Measurements from ENCODE around the gene MYH3.
"Not testable (repeated sequence)": the region's sequence is repeated elsewhere in the genome, so short reads cannot be mapped to it uniquely, and the experiment has no call there.

The MYH3 gene

GRCh38 chr17:10657148-10657547 lies at the start of gene MYH3:
Gene MYH3 (minus strand): TSS chr17:10657309. CDS start chr17:10655064, 2,245 bp downstream.
- ATAC-seq, result no peak
- Mint-ChIP-seq H3K9me3 (no peaks in the 10 kb centered on the region), H3K4me3 (no peak within 1 kb of the TSS), H3K36me3 (peaks cover 30% of the 10 kb centered on the region), H3K4me1 (peaks cover 6% of the 10 kb centered on the region), H3K27ac (no peak within 1 kb of the TSS), H3K27me3 (peaks cover 10% of the 10 kb centered on the region)

- peaks cover 43% of the 10 kb centered on the region for H3K36me3 Mint-ChIP-seq
- no peak for ATAC-seq
- H3K4me3 Mint-ChIP-seq, result no peak overlapping the region
- no peak overlapping the region for H3K27ac Mint-ChIP-seq
- H3K4me1 Mint-ChIP-seq, result peaks cover 26% of the 10 kb centered on the region
- no peaks in the 10 kb centered on the region for H3K27me3 Mint-ChIP-seq
- H3K9me3 Mint-ChIP-seq, result no peaks in the 10 kb centered on the region
Observed at GRCh38 chr17:10705727-10706126, 48.6 kb upstream of the MYH3 start.

- Mint-ChIP-seq H3K27me3 (no peaks in the 10 kb centered on the region), H3K36me3 (peaks cover 21% of the 10 kb centered on the region), H3K27ac (no peak overlapping the region), H3K4me3 (no peak overlapping the region), H3K9me3 (no peaks in the 10 kb centered on the region), H3K4me1 (peaks cover 37% of the 10 kb centered on the region)
- no peak for ATAC-seq
Observed at GRCh38 chr17:10702574-10702973, 45.5 kb upstream of the MYH3 start.

GRCh38 chr17:10699856-10700255 lies 42.7 kb upstream of the MYH3 start:
- ATAC-seq, result no peak
- Mint-ChIP-seq H3K9me3 (no peaks in the 10 kb centered on the region), H3K27me3 (no peaks in the 10 kb centered on the region), H3K36me3 (peaks cover 6% of the 10 kb centered on the region), H3K4me1 (peaks cover 38% of the 10 kb centered on the region), H3K4me3 (no peak overlapping the region), H3K27ac (peak overlapping the region; percentile 32)

GRCh38 chr17:10698096-10698818 lies 41.1 kb upstream of the MYH3 start:
- ATAC-seq, result no peak
- Mint-ChIP-seq H3K4me3 (peak overlapping the region; percentile 91), H3K27ac (peak overlapping the region; percentile 95), H3K27me3 (no peaks in the 10 kb centered on the region), H3K4me1 (peaks cover 42% of the 10 kb centered on the region), H3K36me3 (peaks cover 18% of the 10 kb centered on the region), H3K9me3 (no peaks in the 10 kb centered on the region)

- peak; percentile 99 for ATAC-seq
- Mint-ChIP-seq H3K9me3 (no peaks in the 10 kb centered on the region), H3K4me1 (peaks cover 38% of the 10 kb centered on the region), H3K27me3 (no peaks in the 10 kb centered on the region), H3K27ac (peak within 1 kb of the TSS; percentile 95), H3K4me3 (peak within 1 kb of the TSS; percentile 91), H3K36me3 (peaks cover 26% of the 10 kb centered on the region)
Observed at GRCh38 chr17:10697092-10698081, 40.3 kb upstream of the MYH3 start, which contains the start of the genes ADPRM and SCO1. Gene ADPRM (plus strand): TSS chr17:10697594. CDS start chr17:10704927, 7,333 bp downstream. Gene SCO1 (minus strand): TSS chr17:10697533. CDS start chr17:10697507, 26 bp downstream.

- peak overlapping the region; percentile 91 for H3K4me3 Mint-ChIP-seq
- peaks cover 30% of the 10 kb centered on the region for H3K4me1 Mint-ChIP-seq
- peaks cover 34% of the 10 kb centered on the region for H3K36me3 Mint-ChIP-seq
- not testable (repeated sequence) for H3K27me3 Mint-ChIP-seq, ATAC-seq, H3K9me3 Mint-ChIP-seq
- peak overlapping the region; percentile 95 for H3K27ac Mint-ChIP-seq
Observed at GRCh38 chr17:10695875-10696407, 38.8 kb upstream of the MYH3 start.

GRCh38 chr17:10687499-10687898 lies 30.4 kb upstream of the MYH3 start:
- Mint-ChIP-seq H3K27me3 (no peaks in the 10 kb centered on the region), H3K4me3 (no peak overlapping the region), H3K27ac (no peak overlapping the region), H3K9me3 (no peaks in the 10 kb centered on the region), H3K4me1 (peaks cover 18% of the 10 kb centered on the region), H3K36me3 (peaks cover 74% of the 10 kb centered on the region)
- ATAC-seq, result no peak

GRCh38 chr17:10683853-10684252 lies 26.7 kb upstream of the MYH3 start:
- Mint-ChIP-seq H3K4me3 (no peak overlapping the region), H3K4me1 (no peaks in the 10 kb centered on the region), H3K9me3 (no peaks in the 10 kb centered on the region), H3K27me3 (no peaks in the 10 kb centered on the region), H3K36me3 (peaks cover 70% of the 10 kb centered on the region), H3K27ac (no peak overlapping the region)
- no peak for ATAC-seq

- H3K9me3 Mint-ChIP-seq, result no peaks in the 10 kb centered on the region
- H3K4me3 Mint-ChIP-seq, result no peak overlapping the region
Observed at GRCh38 chr17:10681866-10682446, 24.8 kb upstream of the MYH3 start.

GRCh38 chr17:10674704-10675103 lies 17.6 kb upstream of the MYH3 start:
- ATAC-seq, result no peak
- Mint-ChIP-seq H3K36me3 (peaks cover 40% of the 10 kb centered on the region), H3K9me3 (no peaks in the 10 kb centered on the region), H3K4me1 (no peaks in the 10 kb centered on the region), H3K27me3 (no peaks in the 10 kb centered on the region), H3K4me3 (no peak overlapping the region), H3K27ac (no peak overlapping the region)

More at GRCh38 chr17:10681866-10682446, 24.8 kb upstream of the MYH3 start:
- Mint-ChIP-seq H3K27me3 (no peaks in the 10 kb centered on the region), H3K27ac (no peak overlapping the region), H3K4me1 (no peaks in the 10 kb centered on the region), H3K36me3 (peaks cover 70% of the 10 kb centered on the region)
- no peak for ATAC-seq

GRCh38 chr17:10673312-10673711 lies 16.2 kb upstream of the MYH3 start:
- no peaks in the 10 kb centered on the region for H3K27me3 Mint-ChIP-seq
- H3K9me3 Mint-ChIP-seq, result no peaks in the 10 kb centered on the region
- no peak overlapping the region for H3K27ac Mint-ChIP-seq
- no peak for ATAC-seq
- H3K36me3 Mint-ChIP-seq, result peaks cover 35% of the 10 kb centered on the region
- H3K4me1 Mint-ChIP-seq, result no peaks in the 10 kb centered on the region
- H3K4me3 Mint-ChIP-seq, result no peak overlapping the region

GRCh38 chr17:10668775-10669174 lies 11.7 kb upstream of the MYH3 start:
- ATAC-seq, result no peak
- no peak overlapping the region for H3K4me3 Mint-ChIP-seq
- no peak overlapping the region for H3K27ac Mint-ChIP-seq

GRCh38 chr17:10666906-10667305 lies 9.8 kb upstream of the MYH3 start:
- no peaks in the 10 kb centered on the region for H3K4me1 Mint-ChIP-seq
- no peak overlapping the region for H3K27ac Mint-ChIP-seq
- ATAC-seq, result no peak
- no peak overlapping the region for H3K4me3 Mint-ChIP-seq
- no peaks in the 10 kb centered on the region for H3K9me3 Mint-ChIP-seq
- no peaks in the 10 kb centered on the region for H3K27me3 Mint-ChIP-seq
- H3K36me3 Mint-ChIP-seq, result peaks cover 22% of the 10 kb centered on the region

More at GRCh38 chr17:10668775-10669174, 11.7 kb upstream of the MYH3 start:
- H3K9me3 Mint-ChIP-seq, result no peaks in the 10 kb centered on the region
- H3K27me3 Mint-ChIP-seq, result no peaks in the 10 kb centered on the region
- peaks cover 9% of the 10 kb centered on the region for H3K36me3 Mint-ChIP-seq
- H3K4me1 Mint-ChIP-seq, result no peaks in the 10 kb centered on the region

- Mint-ChIP-seq H3K4me3 (no peak overlapping the region), H3K4me1 (no peaks in the 10 kb centered on the region), H3K27ac (no peak overlapping the region), H3K36me3 (peaks cover 33% of the 10 kb centered on the region), H3K27me3 (no peaks in the 10 kb centered on the region), H3K9me3 (no peaks in the 10 kb centered on the region)
- ATAC-seq, result no peak
Observed at GRCh38 chr17:10664571-10664970, 7.5 kb upstream of the MYH3 start.

Data from stimulated activated memory B cell treated with anti-CD40 and anti-IgM and Interleukin-4, amounts not matched to agents 10 μg/mL and 1 μg/mL and 100 μg/mL, for 72 hours (primary cell).